H1 (cell line): ENCODE results near the gene COL9A2. TPM values are rescaled to one million over a fixed set of nuclear protein-coding genes. Genes with fewer than 3 reads are reported as not detected.

Experiments used
- CTCF ChIA-PET: fragments of 300-600 bp; sonication (Branson Sonifier 250); formaldehyde crosslinking; loops from one replicate; lab custom pipeline; 2021; ENCODE audit not compliant: partially characterized antibody; lab: Charles Lee
- POLR2A ChIA-PET: fragments of 300-600 bp; sonication (Branson Sonifier 250); formaldehyde crosslinking; loops from one replicate; lab custom pipeline; 2021; ENCODE audit warnings: inconsistent platforms; ENCODE audit not compliant: partially characterized antibody; lab: Charles Lee
- DNase-seq, 2 experiments: peaks; one replicate each; pipeline versions ENCODE4 v3.0.0 to v3.0.0-alpha.2; 2010 to 2022; ENCODE audit warnings: low spot score in 2 of 2, low read depth in 1 of 2, mixed read lengths in 1 of 2
- FAIRE-seq: peaks from 2 replicates; lab custom pipeline; 2011; peaks lifted over from hg19 to GRCh38; lab: Jason Lieb, UNC
- H2AFZ ChIP-seq: 2 replicates; pipeline ENCODE4 v1.8.1; 2012; ENCODE audit warnings: low read length, inconsistent platforms
- H2AK5ac ChIP-seq: 2 replicates; pipeline ENCODE4 v1.6.1; 2013; ENCODE audit warnings: low read depth, low read length
- H2BK120ac ChIP-seq: replicated peaks from 2 replicates; pipeline ENCODE3; 2013; ENCODE audit warnings: low read depth, low read length, inconsistent platforms
- H2BK12ac ChIP-seq: 2 replicates; pipeline ENCODE4 v1.6.1; 2013; ENCODE audit warnings: low read depth, low read length
- H2BK15ac ChIP-seq: 2 replicates; pipeline ENCODE4 v1.6.1; 2013; ENCODE audit warnings: low read length
- H2BK20ac ChIP-seq: 2 replicates; pipeline ENCODE4 v1.6.1; 2013; ENCODE audit warnings: low read length
- H2BK5ac ChIP-seq: 2 replicates; pipeline ENCODE4 v1.6.1; 2013; ENCODE audit warnings: low read depth, low read length
- H3K14ac ChIP-seq: 2 replicates; pipeline ENCODE4 v1.6.1; 2013; ENCODE audit warnings: inconsistent platforms; ENCODE audit not compliant: insufficient read length
- H3K18ac ChIP-seq: 2 replicates; pipeline ENCODE4 v1.6.1; 2013; ENCODE audit warnings: low read length; ENCODE audit errors: extremely low read depth
- H3K23ac ChIP-seq: 2 replicates; pipeline ENCODE4 v1.6.1; 2013; ENCODE audit warnings: inconsistent platforms; ENCODE audit not compliant: insufficient read length
- H3K23me2 ChIP-seq: 2 replicates; pipeline ENCODE4 v1.6.1; 2013; ENCODE audit warnings: low read depth, low read length
- H3K27ac ChIP-seq: 2 replicates; pipeline ENCODE4 v1.6.1; 2011; ENCODE audit warnings: low read depth, low read length, inconsistent platforms
- H3K27me3 ChIP-seq, 4 experiments: replicated peaks in 1 of 4; 1 replicate in 1 of 4; 2 replicates in 3 of 4; pipeline versions ENCODE4 v1.6.1 to v1.8.1; 2011 to 2013; ENCODE audit warnings: low read length in 3 of 4, mild to moderate bottlenecking in 3 of 4, inconsistent platforms in 2 of 4, mixed read lengths in 2 of 4, moderate library complexity in 1 of 4; ENCODE audit not compliant: control insufficient read depth in 3 of 4, insufficient read depth in 3 of 4; ENCODE audit errors: extremely low read depth in 1 of 4
- H3K36me3 ChIP-seq, 4 experiments: 2 replicates each; pipeline versions ENCODE4 v1.6.1 to v1.8.1; 2011 to 2013; ENCODE audit warnings: mild to moderate bottlenecking in 4 of 4, low read length in 3 of 4, moderate library complexity in 2 of 4, control low read depth in 1 of 4, inconsistent platforms in 1 of 4; ENCODE audit not compliant: insufficient read depth in 4 of 4, control insufficient read depth in 2 of 4
- H3K4ac ChIP-seq: replicated peaks from 2 replicates; pipeline ENCODE3; 2013; ENCODE audit warnings: low read length, low read depth, mixed read lengths, inconsistent platforms; ENCODE audit not compliant: insufficient read length
- H3K4me1 ChIP-seq, 4 experiments: replicated peaks in 1 of 4; 1 replicate in 1 of 4; 2 replicates in 3 of 4; pipeline versions ENCODE4 v1.6.1 to v1.8.1; 2011 to 2013; ENCODE audit warnings: low read length in 3 of 4, inconsistent platforms in 2 of 4, mixed read lengths in 1 of 4; ENCODE audit not compliant: insufficient read depth in 4 of 4, control insufficient read depth in 3 of 4
- H3K4me2 ChIP-seq, 2 experiments: 2 replicates each; pipeline versions ENCODE4 v1.6.1 to v1.8.1; 2011 to 2013; ENCODE audit warnings: low read depth in 2 of 2, low read length in 2 of 2, control low read depth in 1 of 2, inconsistent platforms in 1 of 2, mild to moderate bottlenecking in 1 of 2; ENCODE audit not compliant: insufficient read depth in 1 of 2
- H3K4me3 ChIP-seq, 4 experiments: fragments of 200-600, 300-600 bp in 1 of 4; sonication (generic), shearing (Covaris generic), sonication (Bioruptor Twin) in 1 of 4; 2 replicates each; pipeline versions ENCODE4 v1.5.1 to v1.8.1; 2011 to 2016; ENCODE audit warnings: low read length in 4 of 4, low read depth in 3 of 4, control low read depth in 2 of 4, inconsistent platforms in 2 of 4, mild to moderate bottlenecking in 2 of 4, mixed read lengths in 1 of 4, moderate library complexity in 1 of 4; ENCODE audit not compliant: insufficient read depth in 2 of 4; ENCODE audit errors: extremely low read depth in 1 of 4
- H3K56ac ChIP-seq: replicated peaks from 2 replicates; pipeline ENCODE3; 2013; ENCODE audit warnings: low read depth, mild to moderate bottlenecking, mixed read lengths, low read length, inconsistent platforms; ENCODE audit not compliant: insufficient read length
- H3K79me1 ChIP-seq: 2 replicates; pipeline ENCODE4 v1.6.1; 2013; ENCODE audit warnings: low read depth, low read length, control low read depth
- H3K79me2 ChIP-seq, 2 experiments: 2 replicates each; pipeline versions ENCODE4 v1.6.1 to v1.8.1; 2012 to 2013; ENCODE audit warnings: low read length in 2 of 2, mild to moderate bottlenecking in 2 of 2, inconsistent platforms in 1 of 2; ENCODE audit not compliant: insufficient read depth in 2 of 2, control insufficient read depth in 1 of 2
- H3K9ac ChIP-seq, 4 experiments: replicated peaks in 1 of 4; 1 replicate in 1 of 4; 2 replicates in 3 of 4; pipeline versions ENCODE4 v1.6.1 to v1.8.1; 2011 to 2013; ENCODE audit warnings: low read depth in 3 of 4, low read length in 3 of 4, control low read depth in 2 of 4, mild to moderate bottlenecking in 2 of 4, moderate library complexity in 2 of 4, inconsistent platforms in 1 of 4; ENCODE audit errors: extremely low read depth in 1 of 4
- H3K9me3 ChIP-seq, 2 experiments: 2 replicates each; pipeline versions ENCODE4 v1.6.1 to v1.8.1; 2012 to 2013; ENCODE audit warnings: mild to moderate bottlenecking in 2 of 2, moderate library complexity in 2 of 2, control low read depth in 1 of 2, inconsistent platforms in 1 of 2, low read depth in 1 of 2, low read length in 1 of 2, mixed read lengths in 1 of 2; ENCODE audit not compliant: insufficient read depth in 2 of 2
- H4K20me1 ChIP-seq, 2 experiments: replicated peaks in 1 of 2; 2 replicates each; pipeline versions ENCODE3 to v1.8.1; 2011 to 2013; ENCODE audit warnings: inconsistent platforms in 2 of 2, low read length in 2 of 2, mild to moderate bottlenecking in 1 of 2; ENCODE audit not compliant: insufficient read depth in 2 of 2, control insufficient read depth in 1 of 2
- H4K5ac ChIP-seq: 2 replicates; pipeline ENCODE4 v1.6.1; 2013; ENCODE audit warnings: low read length, low read depth, mixed read lengths, inconsistent platforms; ENCODE audit not compliant: insufficient read length
- H4K8ac ChIP-seq: 2 replicates; pipeline ENCODE4 v1.8.0; 2013; ENCODE audit warnings: mild to moderate bottlenecking, moderate library complexity, low read length, inconsistent platforms; ENCODE audit not compliant: insufficient read depth; ENCODE audit errors: extremely low read depth
- H4K91ac ChIP-seq: replicated peaks from 2 replicates; pipeline ENCODE3; 2013; ENCODE audit warnings: low read length, mixed read lengths, inconsistent platforms; ENCODE audit not compliant: insufficient read length
- SIX5 ChIP-seq: IDR thresholded peaks from 2 replicates; pipeline ENCODE4 v1.6.1; 2011; ENCODE audit warnings: mild to moderate bottlenecking, low read depth, low read length
- WGBS, 2 experiments: shearing (Covaris generic) in 1 of 2; methylation state at CpG; one replicate each; pipeline versions ENCODE4 v1.1.6 to v1.1.7; 2013 to 2015; ENCODE audit warnings: low lambda C conversion rate in 2 of 2, mixed read lengths in 2 of 2, inconsistent platforms in 1 of 2, low coverage in 1 of 2, missing lambda C conversion rate in 1 of 2; ENCODE audit not compliant: insufficient replicate concordance in 2 of 2, insufficient coverage in 1 of 2, insufficient read length in 1 of 2; ENCODE audit errors: extremely low coverage in 1 of 2, missing lambda C conversion rate in 1 of 2; 5-methylcytosine and 5-hydroxymethylcytosine counted together
- polyA plus RNA-seq, 7 experiments: library from polyadenylated mRNA; depleted of rRNA in 3 of 7; stranded (reverse) in 5 of 7; unstranded in 2 of 7; fragments of >200 nt in 5 of 7; fragments of 200-250 nt in 2 of 7; gene quantifications; 1 replicate in 5 of 7; 2 replicates in 1 of 7; 4 replicates in 1 of 7; pipeline versions ENCODE4 v1.2.1 to v1.2.3, GENCODE V29; 2011 to 2013; ENCODE audit warnings: missing spikeins in 2 of 7, mixed read lengths in 2 of 7
- total RNA-seq: library from RNA; stranded (reverse); fragmentation: NEBNext Ultra II Directional; extraction: Animal tissue kit (Norgen Biotek cat#: 25700); gene quantifications from 2 replicates; pipeline ENCODE4 v1.2.1, GENCODE V29; 2021

The COL9A2 gene
- total and polyA plus RNA-seq, 2 of the 8 experiments (the other 6 are each of a cell fraction or from before 2014, with no cell fraction given): 3.2 to 3.3 TPM

DNA sequence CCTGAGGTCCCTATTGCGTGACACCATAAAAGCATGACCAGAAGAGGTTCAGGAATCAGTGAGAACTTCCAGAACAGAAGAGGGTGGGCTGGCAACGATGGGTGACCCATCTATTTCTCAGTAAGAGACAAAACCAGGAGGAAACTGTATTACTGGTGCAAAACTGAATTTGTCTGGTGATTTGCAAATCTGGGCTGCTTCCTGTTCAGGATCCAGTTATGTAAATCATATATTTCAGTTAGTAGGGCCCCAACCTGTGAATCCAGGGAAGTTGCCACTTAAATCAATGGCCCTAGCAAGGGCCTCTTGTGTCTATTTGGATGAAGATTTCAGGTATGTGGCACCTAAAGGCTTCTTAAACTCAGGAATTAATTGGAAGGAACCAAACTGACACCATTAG is 33.3 kb upstream of the COL9A2 start:
- Histone ChIP-seq H2BK15ac (no peak overlapping the region), H3K9ac (no peak overlapping the region), H3K4me2 (no peak overlapping the region), H3K79me1 (no peaks in the 10 kb centered on the region), H4K5ac (no peak overlapping the region), H3K14ac (no peak overlapping the region), H2BK5ac (no peak overlapping the region), H4K20me1 (no peaks in the 10 kb centered on the region), H3K56ac (no peak overlapping the region), H3K9me3 (no peaks in the 10 kb centered on the region), H3K23ac (no peak overlapping the region), H4K91ac (no peak overlapping the region), H2BK20ac (no peak overlapping the region), H2BK120ac (no peak overlapping the region), H4K8ac (no peak overlapping the region), H3K23me2 (no peaks in the 10 kb centered on the region), H3K27ac (no peak overlapping the region), H3K27me3 (no peaks in the 10 kb centered on the region), H3K18ac (no peak overlapping the region), H2AK5ac (no peak overlapping the region), H3K4me3 (no peak overlapping the region), H3K4me1 (no peaks in the 10 kb centered on the region), H3K36me3 (no peaks in the 10 kb centered on the region), H3K4ac (no peak overlapping the region), H2BK12ac (no peak overlapping the region), H3K79me2 (no peaks in the 10 kb centered on the region), H2AFZ (no peak overlapping the region)
- DNase-seq: no peak
- ChIA-PET POLR2A (no interaction called here), CTCF (no interaction called here)
- 84% methylated on average over 2 of the region's 2 CpGs; no CpG with 5 or more reads in 1 of the 2 experiments for WGBS, 2 experiments
- FAIRE-seq: no peak
- no peak for TF ChIP-seq SIX5
